GM21423 (cell line): ENCODE measurements around the gene INF2.

Experiments used
- ATAC-seq: cut with Tn5 transposase; IDR thresholded peaks from one replicate; pipeline ENCODE4 v1.9.1; 2021; ENCODE audit warnings: mild to moderate bottlenecking, moderate library complexity; ENCODE audit not compliant: unreplicated experiment

Gene INF2

DNA sequence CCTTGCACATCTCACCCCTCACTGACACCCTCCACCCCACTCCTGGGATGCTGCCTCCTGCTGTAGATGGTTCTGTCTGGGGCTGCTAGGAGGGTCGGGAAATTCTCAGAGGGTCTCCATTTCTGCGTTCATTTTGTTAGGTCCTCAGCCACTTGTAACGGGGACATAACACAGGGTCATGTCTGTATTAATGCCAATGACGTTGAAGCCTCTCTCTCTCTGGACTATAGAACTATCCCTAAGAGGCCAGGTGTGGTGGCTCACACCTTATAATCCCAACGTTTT is 78.2 kb downstream of the INF2 start:
- ATAC-seq = no peak

DNA sequence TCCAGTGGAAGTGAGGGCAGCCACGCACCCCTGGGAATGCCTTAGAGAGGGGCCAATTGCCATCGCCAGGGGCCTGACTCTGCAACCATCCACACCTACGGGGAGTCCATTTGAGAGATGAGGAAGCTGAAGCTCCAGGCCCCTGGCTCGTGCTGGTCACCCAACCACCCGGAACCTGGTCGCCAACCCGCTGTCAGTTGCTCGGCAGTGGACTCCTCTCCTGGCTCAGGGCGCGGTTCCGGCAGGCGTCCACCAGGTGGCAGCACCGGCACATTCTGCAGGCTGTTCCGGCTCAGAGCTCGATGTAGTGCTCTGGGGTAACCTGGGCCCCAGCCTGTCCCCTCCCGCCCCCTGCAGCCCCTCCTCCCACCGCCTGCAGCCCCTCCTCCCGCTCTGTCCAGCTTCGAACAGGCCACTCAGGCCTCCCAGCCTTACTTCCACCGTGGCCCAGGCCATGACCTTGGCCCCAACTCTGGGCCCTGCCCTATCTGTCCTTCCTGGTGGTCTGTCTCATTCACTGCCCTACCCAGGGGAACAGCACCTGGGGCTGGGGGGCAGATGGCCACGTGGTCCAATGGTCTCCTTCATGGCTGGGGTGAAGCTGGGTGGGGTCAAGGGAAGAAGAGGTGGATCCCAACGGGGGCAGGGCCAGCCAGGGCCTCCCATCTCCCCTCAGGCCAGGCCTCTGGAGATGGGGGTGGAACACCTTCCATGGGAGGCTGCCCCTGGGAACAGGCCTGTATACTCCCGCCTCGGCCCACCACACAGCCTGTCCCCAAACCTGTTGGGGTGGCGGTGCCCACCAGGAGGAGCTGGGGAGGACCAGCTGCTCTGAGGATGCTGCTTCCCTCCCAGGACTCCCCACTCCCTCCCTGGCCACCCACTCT is 79.3 kb downstream of the INF2 start:
- ATAC-seq = peak; percentile 78

DNA sequence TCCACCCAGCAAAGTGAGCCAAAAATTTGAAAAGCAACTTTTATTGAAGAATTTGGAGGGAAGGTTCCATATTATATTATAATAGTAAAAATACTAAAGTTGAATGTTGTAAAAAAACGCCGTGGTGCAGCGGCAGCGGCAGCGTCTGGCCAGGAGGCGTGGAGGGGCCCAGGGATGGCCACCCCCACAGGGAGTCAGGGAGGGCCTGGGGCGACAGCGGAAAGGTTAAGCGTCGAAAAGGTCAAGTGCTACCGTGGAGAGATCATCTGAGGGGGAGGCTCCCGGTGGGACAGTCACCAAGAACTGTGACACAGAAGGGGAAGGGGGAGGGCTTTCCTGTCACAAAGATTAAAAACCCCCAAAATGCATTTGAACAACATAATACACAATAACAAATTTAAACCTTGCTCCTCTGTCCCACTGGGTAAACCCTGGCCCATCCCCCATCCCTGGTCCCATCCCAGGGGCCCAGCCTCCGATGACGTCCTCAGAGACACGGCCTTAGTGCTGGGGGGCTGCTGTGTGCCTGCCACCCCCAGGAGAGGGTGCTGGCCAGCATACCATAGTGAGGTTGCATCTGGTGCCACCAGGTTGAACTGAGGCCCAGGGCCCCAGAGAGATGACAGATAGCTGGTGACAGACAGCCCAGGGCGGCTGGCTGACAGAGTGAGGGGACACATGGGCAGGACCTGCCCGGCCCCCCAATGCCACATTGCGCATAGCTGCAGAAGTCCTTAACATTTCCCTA is 80.1 kb downstream of the INF2 start:
- ATAC-seq = no peak

DNA sequence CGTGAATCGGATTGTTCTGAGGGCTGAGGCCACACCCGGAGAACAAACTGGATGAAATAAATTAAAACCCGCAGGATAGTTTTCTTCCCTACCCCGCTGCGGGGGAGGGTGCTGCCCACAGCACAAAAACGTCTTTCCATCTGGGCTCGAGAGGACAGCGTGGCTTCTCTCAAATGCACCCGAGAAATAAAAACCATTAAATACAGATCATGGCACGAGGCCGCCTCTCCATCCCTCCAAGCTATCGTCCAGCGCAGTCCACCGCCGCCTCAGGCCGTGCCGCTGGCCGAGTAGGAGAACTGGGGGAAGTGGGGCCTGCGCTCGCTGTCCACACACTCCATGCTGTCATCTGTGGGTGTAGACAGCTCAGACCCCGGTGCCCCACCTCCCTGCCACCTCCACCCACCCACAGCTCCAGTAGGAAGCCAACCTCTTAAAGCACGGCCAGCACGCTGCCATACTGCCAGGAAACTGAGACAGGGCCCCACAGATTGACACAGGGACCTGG is 80.7 kb downstream of the INF2 start:
- no peak for ATAC-seq

DNA sequence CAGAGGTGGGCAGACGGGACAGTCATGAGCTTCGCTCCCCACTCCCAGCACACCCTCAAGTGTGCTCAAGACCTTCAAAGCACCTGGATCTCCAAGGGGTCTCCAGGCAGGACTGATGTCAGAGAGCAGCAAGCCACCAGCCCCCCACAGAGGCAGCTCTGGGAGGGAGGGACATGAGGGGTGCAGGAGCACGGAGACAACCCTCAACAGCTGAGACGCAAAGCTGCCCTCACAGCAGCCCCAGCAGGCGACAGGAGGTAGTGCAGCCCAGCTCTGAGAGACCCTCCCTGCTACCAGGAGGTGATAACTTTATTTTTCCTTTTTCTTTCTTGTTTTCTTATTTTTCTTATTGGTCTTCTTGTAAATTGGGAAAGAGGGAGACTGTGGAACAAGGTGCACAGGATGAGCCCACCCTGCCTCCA is 81.4 kb downstream of the INF2 start:
- no peak for ATAC-seq

DNA sequence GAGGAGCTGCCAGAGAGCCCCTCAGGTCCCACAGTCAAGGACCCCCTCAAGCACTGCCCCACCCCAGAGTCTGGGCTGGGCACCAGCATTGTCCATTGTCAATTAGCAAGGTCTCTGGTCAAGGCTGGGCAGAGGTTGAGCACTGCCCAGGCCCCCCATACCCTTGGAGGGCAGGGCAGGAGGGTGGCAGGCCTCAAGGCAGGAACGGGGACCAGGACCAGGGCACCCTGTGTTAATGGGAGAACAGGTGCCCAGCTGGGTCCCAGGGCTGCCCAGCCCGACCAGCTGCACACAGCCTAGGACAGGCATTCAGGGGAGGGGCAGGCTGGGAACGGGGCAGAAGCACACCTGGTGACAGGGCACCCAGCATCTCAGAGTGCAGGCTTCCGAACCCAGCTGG is 82.0 kb downstream of the INF2 start:
- ATAC-seq = no peak
